Activated naive CD4-positive, alpha-beta T cell treated with anti-CD3 and anti-CD28 coated beads, Interleukin-2, amount 50 U/mL, for 24 hours (primary cell): Measurements from ENCODE around the gene CAPZB.

Experiments
- H3K27ac Mint-ChIP-seq: one replicate; pipeline ENCODE4 v1.8.0; 2021; ENCODE audit warnings: mild to moderate bottlenecking, mixed read lengths
- H3K27me3 Mint-ChIP-seq: one replicate; pipeline ENCODE4 v1.8.0; 2021; ENCODE audit warnings: mixed read lengths
- H3K36me3 Mint-ChIP-seq: one replicate; pipeline ENCODE4 v1.8.0; 2021; ENCODE audit warnings: mixed read lengths
- H3K4me1 Mint-ChIP-seq: one replicate; pipeline ENCODE4 v1.8.0; 2021; ENCODE audit warnings: mixed read lengths
- H3K4me3 Mint-ChIP-seq: one replicate; pipeline ENCODE4 v1.8.0; 2021; ENCODE audit warnings: mild to moderate bottlenecking, mixed read lengths
- H3K9me3 Mint-ChIP-seq: one replicate; pipeline ENCODE4 v1.8.0; 2021; ENCODE audit warnings: mixed read lengths

CAPZB gene

GRCh38 chr1:19465123-19465522 is 20.2 kb downstream of the CAPZB start:
- Mint-ChIP-seq H3K4me1 (peaks cover 93% of the 10 kb centered on the region), H3K9me3 (no peaks in the 10 kb centered on the region), H3K36me3 (peaks cover 4% of the 10 kb centered on the region), H3K27ac (peak overlapping the region; percentile 93), H3K4me3 (no peak overlapping the region), H3K27me3 (no peaks in the 10 kb centered on the region)

DNA sequence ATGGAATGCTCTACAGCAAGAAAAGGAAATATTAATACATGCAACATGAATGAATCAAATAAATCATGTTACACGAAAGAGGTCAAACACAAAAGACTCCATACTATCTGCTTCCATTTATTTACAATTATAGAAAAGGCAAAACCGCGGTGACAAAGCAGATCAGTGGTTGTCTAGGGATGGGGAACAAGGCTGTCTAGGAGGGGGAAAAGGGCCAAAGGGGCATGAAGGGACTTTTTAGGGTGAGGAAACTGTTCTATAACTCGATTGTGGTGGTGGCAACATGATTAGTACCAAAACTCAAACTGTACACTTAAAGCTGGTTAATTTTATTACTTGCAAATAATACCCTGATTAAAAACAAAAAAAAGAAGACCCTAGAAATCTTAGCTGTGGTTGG is 20.6 kb downstream of the CAPZB start:
- Mint-ChIP-seq H3K27ac (peak overlapping the region; percentile 93), H3K4me1 (peaks cover 93% of the 10 kb centered on the region), H3K4me3 (peak overlapping the region; percentile 23), H3K27me3 (no peaks in the 10 kb centered on the region), H3K9me3 (no peaks in the 10 kb centered on the region), H3K36me3 (peaks cover 8% of the 10 kb centered on the region)

DNA sequence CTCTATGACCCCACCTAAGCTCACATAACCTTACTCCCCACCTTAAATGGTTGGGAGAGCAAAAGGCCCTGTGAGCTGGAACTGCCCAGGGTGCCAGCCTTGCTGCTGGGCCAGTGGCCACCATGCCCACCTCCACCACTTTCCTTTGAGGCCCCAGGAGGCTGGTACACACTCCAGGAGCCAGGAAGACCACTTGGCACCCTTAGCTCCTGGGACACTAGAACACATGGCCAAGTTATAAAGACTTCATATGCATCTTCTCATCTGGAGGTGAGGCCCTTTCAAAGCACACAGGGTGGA is 21.9 kb downstream of the CAPZB start:
- Mint-ChIP-seq H3K27ac (peak overlapping the region; percentile 95), H3K4me3 (peak overlapping the region; percentile 82), H3K36me3 (peaks cover 8% of the 10 kb centered on the region), H3K4me1 (peaks cover 93% of the 10 kb centered on the region), H3K27me3 (no peaks in the 10 kb centered on the region), H3K9me3 (no peaks in the 10 kb centered on the region)

- no peaks in the 10 kb centered on the region for H3K9me3 Mint-ChIP-seq
- H3K27ac Mint-ChIP-seq, result peak overlapping the region; percentile 95
- peaks cover 8% of the 10 kb centered on the region for H3K36me3 Mint-ChIP-seq
- H3K4me1 Mint-ChIP-seq, result peaks cover 90% of the 10 kb centered on the region
- no peaks in the 10 kb centered on the region for H3K27me3 Mint-ChIP-seq
- H3K4me3 Mint-ChIP-seq, result peak overlapping the region; percentile 82
Observed at GRCh38 chr1:19462781-19463503, 22.4 kb downstream of the CAPZB start.

- H3K4me3 Mint-ChIP-seq, result no peak overlapping the region
- peaks cover 8% of the 10 kb centered on the region for H3K36me3 Mint-ChIP-seq
- H3K27me3 Mint-ChIP-seq, result no peaks in the 10 kb centered on the region
- no peaks in the 10 kb centered on the region for H3K9me3 Mint-ChIP-seq
- peaks cover 89% of the 10 kb centered on the region for H3K4me1 Mint-ChIP-seq
- peak overlapping the region; percentile 70 for H3K27ac Mint-ChIP-seq
Observed at GRCh38 chr1:19461220-19461554, 24.2 kb downstream of the CAPZB start.

DNA sequence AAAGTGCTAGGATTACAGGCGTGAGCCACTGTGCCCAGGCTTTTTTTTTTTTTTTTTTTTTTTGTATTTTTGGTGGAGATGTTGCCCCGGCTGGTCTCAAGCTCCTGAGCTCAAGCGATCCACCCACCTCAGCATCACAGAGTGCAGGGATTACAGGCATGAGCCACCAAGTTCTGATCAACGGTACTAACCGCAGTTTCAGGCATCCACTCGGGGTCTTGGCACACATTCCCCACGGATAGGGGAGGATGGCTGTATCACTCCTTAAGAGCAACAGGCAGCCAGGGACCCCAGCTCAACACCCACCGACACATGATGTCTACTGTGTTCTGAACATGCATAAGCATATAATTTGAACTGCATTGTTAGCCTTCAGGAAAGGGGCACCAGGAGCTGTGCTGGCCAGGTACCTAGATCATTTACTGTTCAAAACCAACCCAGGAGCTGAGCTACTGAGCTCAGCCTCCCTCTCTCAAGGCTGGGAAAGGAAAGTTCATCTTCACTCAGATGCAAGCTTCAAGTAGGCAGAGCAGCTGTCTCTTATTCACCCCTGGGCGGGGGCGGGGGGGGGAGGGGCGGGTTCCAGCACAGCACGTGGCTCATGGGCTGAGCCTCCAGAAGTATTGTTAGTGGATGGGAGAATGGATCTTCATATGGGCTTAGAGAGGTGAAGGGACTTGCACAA is 24.7 kb downstream of the CAPZB start:
- Mint-ChIP-seq H3K4me1 (peaks cover 89% of the 10 kb centered on the region), H3K4me3 (peak overlapping the region; percentile 73), H3K27me3 (no peaks in the 10 kb centered on the region), H3K9me3 (no peaks in the 10 kb centered on the region), H3K36me3 (peaks cover 8% of the 10 kb centered on the region), H3K27ac (peak overlapping the region; percentile 93)

- Mint-ChIP-seq H3K9me3 (no peaks in the 10 kb centered on the region), H3K27ac (peak overlapping the region; percentile 97), H3K27me3 (no peaks in the 10 kb centered on the region), H3K4me1 (peaks cover 89% of the 10 kb centered on the region), H3K4me3 (peak overlapping the region; percentile 81), H3K36me3 (peaks cover 7% of the 10 kb centered on the region)
Observed at GRCh38 chr1:19458815-19459417, 26.4 kb downstream of the CAPZB start.

GRCh38 chr1:19457607-19458006 is 27.7 kb downstream of the CAPZB start:
- H3K9me3 Mint-ChIP-seq, result no peaks in the 10 kb centered on the region
- H3K4me3 Mint-ChIP-seq, result peak overlapping the region; percentile 30
- peaks cover 5% of the 10 kb centered on the region for H3K36me3 Mint-ChIP-seq
- peak overlapping the region; percentile 93 for H3K27ac Mint-ChIP-seq
- peaks cover 87% of the 10 kb centered on the region for H3K4me1 Mint-ChIP-seq
- no peaks in the 10 kb centered on the region for H3K27me3 Mint-ChIP-seq

DNA sequence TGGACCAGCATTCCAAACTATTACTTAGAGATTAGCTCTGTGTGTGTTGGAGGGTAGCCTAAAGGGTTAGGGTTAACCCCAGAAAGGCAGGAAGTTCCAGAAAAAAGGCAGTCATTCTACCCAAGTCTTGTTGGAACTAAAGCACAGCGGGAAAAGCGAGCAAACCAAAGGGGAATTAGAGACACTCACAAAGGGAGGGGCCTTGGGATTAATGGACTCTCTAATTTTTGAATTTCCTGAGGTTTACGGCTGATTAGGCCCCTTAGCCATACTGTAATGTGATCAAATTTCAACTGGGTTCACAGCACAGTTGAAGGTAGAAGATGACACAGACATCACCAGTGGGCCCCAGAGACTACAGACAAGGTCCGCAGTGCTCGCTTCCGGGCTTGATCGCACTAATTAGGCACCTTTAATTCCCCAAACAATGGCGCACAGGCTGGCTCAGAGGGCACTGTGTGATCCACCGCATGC is 28.3 kb downstream of the CAPZB start:
- H3K27ac Mint-ChIP-seq, result peak overlapping the region; percentile 93
- H3K4me1 Mint-ChIP-seq, result peaks cover 91% of the 10 kb centered on the region

DNA sequence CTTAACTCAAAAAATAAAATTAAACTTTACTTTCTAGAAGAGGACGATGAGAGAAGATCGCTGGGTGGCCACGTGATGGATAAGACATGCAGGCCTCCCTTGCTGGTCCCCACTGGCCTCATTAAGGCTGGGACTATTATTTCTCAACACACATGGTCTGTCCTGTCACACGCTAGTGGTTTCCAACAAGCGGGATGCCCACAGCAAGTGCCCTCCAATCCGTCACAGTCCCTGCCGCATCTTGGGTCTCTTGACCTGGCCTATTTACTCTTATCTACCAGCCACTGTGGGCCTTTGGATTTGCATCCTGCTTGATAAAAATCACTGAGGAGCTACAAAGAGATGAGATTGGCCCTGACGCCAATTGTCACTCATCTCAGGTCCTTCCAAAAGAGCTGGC is 30.0 kb downstream of the CAPZB start:
- Mint-ChIP-seq H3K4me3 (peak overlapping the region; percentile 27), H3K27me3 (no peaks in the 10 kb centered on the region), H3K27ac (peak overlapping the region; percentile 99), H3K4me1 (peaks cover 90% of the 10 kb centered on the region), H3K9me3 (no peaks in the 10 kb centered on the region), H3K36me3 (peaks cover 5% of the 10 kb centered on the region)

More for the DNA sequence above, 28.3 kb downstream of the CAPZB start:
- H3K9me3 Mint-ChIP-seq, result no peaks in the 10 kb centered on the region
- H3K36me3 Mint-ChIP-seq, result peaks cover 5% of the 10 kb centered on the region
- H3K4me3 Mint-ChIP-seq, result peak overlapping the region; percentile 53
- H3K27me3 Mint-ChIP-seq, result no peaks in the 10 kb centered on the region

DNA sequence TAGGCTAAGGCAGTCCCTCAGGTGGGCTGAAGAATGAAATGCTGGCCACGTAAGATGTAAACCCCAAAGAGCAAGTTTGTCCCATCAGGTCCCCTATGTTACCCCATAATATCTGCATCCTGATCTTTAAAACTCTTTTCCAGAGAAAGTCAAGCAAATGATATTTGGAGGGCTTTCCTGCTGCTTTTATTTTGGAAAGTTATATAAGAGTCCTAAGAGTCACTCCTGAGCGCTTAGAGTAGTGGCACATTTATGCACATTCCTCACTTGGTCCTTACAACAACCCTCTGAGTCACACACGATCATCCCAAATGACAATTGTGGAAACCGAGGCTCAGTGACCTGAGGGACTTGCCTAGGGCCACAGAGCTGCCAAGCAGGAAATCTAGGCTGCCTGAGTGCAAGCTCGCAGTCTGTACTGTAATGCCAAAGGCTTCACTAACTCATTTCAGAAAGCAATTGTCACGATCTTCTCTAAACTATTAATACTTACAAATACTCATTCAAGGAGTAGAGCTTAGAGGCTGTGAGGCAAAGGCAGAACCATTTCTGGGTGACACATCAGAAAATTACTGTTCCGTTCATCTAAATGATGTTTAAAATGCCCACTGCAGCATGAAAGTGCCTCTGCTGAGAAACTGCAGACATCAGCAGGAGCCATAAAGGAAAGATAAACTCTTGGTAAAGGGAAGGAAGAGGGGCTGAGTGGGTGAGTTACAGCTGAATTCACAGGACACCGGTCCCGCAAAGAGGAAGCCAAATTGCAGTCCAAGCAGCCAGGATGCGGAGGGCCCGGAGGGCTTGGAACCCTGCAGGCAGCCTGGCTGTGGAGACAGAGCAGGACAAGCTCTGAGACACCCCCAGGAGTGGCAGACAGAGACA is 30.8 kb downstream of the CAPZB start:
- Mint-ChIP-seq H3K4me3 (peak overlapping the region; percentile 83), H3K27ac (peak overlapping the region; percentile 99), H3K4me1 (peaks cover 90% of the 10 kb centered on the region)

GRCh38 chr1:19453741-19454201 is 31.6 kb downstream of the CAPZB start:
- Mint-ChIP-seq H3K36me3 (peaks cover 2% of the 10 kb centered on the region), H3K27me3 (no peaks in the 10 kb centered on the region), H3K4me1 (peaks cover 90% of the 10 kb centered on the region), H3K9me3 (no peaks in the 10 kb centered on the region), H3K4me3 (no peak overlapping the region), H3K27ac (peak overlapping the region; percentile 99)

More for the DNA sequence above, 30.8 kb downstream of the CAPZB start:
- H3K9me3 Mint-ChIP-seq, result no peaks in the 10 kb centered on the region
- H3K27me3 Mint-ChIP-seq, result no peaks in the 10 kb centered on the region
- peaks cover 2% of the 10 kb centered on the region for H3K36me3 Mint-ChIP-seq

- peak overlapping the region; percentile 74 for H3K27ac Mint-ChIP-seq
- no peak overlapping the region for H3K4me3 Mint-ChIP-seq
- H3K4me1 Mint-ChIP-seq, result peaks cover 93% of the 10 kb centered on the region
- no peaks in the 10 kb centered on the region for H3K9me3 Mint-ChIP-seq
- peaks cover 9% of the 10 kb centered on the region for H3K36me3 Mint-ChIP-seq
- no peaks in the 10 kb centered on the region for H3K27me3 Mint-ChIP-seq
Observed at GRCh38 chr1:19452221-19452663, 33.1 kb downstream of the CAPZB start.

DNA sequence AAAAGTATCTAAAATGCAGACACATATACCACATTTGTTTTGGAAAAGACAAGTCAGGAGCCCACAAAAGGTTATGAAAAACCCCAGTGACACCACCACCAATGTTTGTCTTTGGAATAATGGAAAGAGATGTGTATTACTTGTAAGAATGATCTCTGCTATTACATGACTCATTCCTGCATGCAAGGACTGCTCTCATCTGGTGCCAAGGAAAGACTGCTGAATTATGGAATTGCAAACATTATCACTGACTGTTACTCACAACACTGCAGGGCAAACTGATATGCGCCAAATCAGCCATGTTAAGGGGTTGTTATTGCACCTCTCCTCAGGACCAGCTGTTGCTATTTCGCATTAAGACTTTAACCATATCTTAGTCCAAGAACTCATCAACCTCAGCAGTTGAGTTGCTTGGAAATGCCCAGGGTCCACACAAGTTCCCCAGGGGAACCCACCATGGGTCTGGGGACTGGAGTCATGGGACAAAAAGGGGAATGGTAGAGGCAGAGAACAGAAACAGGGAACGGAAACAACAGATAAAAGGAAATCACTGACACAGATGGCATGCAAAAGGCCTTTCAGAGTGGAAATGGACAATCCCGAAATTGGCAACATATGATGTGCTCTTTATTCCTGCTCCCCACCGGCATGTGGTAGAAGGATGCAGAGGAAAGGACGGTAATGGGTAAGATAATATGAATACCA is 34.4 kb downstream of the CAPZB start:
- peak overlapping the region; percentile 63 for H3K27ac Mint-ChIP-seq
- peaks cover 11% of the 10 kb centered on the region for H3K36me3 Mint-ChIP-seq
- no peak overlapping the region for H3K4me3 Mint-ChIP-seq
- H3K27me3 Mint-ChIP-seq, result no peaks in the 10 kb centered on the region
- H3K4me1 Mint-ChIP-seq, result peaks cover 92% of the 10 kb centered on the region
- no peaks in the 10 kb centered on the region for H3K9me3 Mint-ChIP-seq
